ENCODE results near the gene RBM44.

DNA sequence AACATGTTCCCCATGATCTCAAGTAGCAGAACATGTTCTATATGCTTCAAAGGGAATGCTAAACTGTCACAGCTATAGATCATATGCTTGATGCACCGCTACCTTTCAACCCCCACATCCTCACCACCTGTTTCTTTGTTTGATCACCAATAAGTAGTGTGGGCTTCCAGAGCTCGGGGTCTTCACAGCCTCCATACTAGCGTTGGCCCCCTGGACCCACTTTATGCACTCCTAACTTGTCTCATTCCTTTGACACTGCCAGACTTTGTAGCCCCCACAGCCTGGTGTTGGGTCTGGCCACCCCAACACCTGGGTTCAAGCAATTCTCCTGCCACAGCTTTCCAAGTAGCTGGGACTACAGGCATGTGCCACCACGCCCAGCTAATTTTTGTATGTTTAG, 11.6 kb upstream of the RBM44 start:
- TF ChIP-seq, protein P1, sequence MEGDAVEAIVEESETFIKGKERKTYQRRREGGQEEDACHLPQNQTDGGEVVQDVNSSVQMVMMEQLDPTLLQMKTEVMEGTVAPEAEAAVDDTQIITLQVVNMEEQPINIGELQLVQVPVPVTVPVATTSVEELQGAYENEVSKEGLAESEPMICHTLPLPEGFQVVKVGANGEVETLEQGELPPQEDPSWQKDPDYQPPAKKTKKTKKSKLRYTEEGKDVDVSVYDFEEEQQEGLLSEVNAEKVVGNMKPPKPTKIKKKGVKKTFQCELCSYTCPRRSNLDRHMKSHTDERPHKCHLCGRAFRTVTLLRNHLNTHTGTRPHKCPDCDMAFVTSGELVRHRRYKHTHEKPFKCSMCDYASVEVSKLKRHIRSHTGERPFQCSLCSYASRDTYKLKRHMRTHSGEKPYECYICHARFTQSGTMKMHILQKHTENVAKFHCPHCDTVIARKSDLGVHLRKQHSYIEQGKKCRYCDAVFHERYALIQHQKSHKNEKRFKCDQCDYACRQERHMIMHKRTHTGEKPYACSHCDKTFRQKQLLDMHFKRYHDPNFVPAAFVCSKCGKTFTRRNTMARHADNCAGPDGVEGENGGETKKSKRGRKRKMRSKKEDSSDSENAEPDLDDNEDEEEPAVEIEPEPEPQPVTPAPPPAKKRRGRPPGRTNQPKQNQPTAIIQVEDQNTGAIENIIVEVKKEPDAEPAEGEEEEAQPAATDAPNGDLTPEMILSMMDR (IDR thresholded peaks at IDR 0.05), result no peak
- TF ChIP-seq POLR2A (IDR thresholded peaks at IDR 0.05), result no peak
- TF ChIP-seq POLR2AphosphoS5 (IDR thresholded peaks at IDR 0.05), result no peak
